Measurements from ENCODE around the gene KRTAP5-4.

DNA sequence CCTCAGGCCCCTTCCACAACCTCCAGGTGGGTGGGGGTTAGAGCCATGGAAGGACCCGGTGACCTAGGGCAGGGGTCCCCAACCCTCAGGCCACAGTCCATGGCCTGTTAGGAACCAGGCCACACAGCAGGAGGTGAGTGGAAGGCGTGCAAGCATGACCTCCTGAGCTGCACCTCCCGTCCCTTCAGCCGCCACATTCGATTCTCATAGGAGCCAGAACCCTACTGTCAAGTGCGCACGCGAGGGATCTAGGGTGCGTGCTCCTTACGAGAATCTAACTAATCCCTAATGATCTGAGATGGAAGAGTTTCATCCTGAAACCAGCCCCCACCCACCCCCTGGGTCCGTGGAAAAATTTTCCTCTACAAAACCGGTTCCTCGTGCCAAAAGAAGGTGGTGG is 3.6 kb upstream of the KRTAP5-4 start:
- no peak for TF ChIP-seq EZH2 (IDR thresholded peaks at IDR 0.05; ENCODE audit: insufficient read depth, poor library complexity, severe bottlenecking)
- TF ChIP-seq EZH2phosphoT487 (IDR thresholded peaks at IDR 0.05; ENCODE audit: insufficient read depth, low read depth) = no peak

All from GM23248 (cell line).